PC-3 (cell line): ENCODE measurements around the gene OR2B2. TPM values are rescaled to one million over a fixed set of nuclear protein-coding genes. Genes with fewer than 3 reads are reported as not detected.

Experiments used
- ATAC-seq: fragments of 200-7000 bp; cut with Tn5 transposase; 2 replicates; pipeline ENCODE4 v1.9.1; 2020; ENCODE audit warnings: mild to moderate bottlenecking, moderate library complexity
- BruUV-seq: library from RNA; stranded (reverse); fragments of 400-500 nt; replicated peaks from 2 replicates; lab custom pipeline; 2021; lab: Mats Ljungman, UMichigan
- CTCF ChIA-PET: fragments of 300-600 bp; sonication (Branson Sonifier 250); formaldehyde crosslinking; loops from one replicate; lab custom pipeline; 2022; ENCODE audit warnings: antibody characterized with exemption; lab: Charles Lee
- POLR2A ChIA-PET: fragments of 300-600 bp; sonication (Branson Sonifier 250); formaldehyde crosslinking; loops from one replicate; lab custom pipeline; 2022; ENCODE audit warnings: antibody characterized with exemption; ENCODE audit not compliant: unreplicated experiment; lab: Charles Lee
- DNase-seq: peaks from one replicate; pipeline ENCODE4 v3.0.0-alpha.2; 2015
- H2AFZ ChIP-seq: fragments of 300-600 bp; sonication (generic); 2 replicates; pipeline ENCODE4 v1.6.0; 2016; ENCODE audit warnings: antibody characterized with exemption, low read length
- H3F3A ChIP-seq: fragments of 300-600 bp; sonication (generic); one replicate; pipeline ENCODE4 v1.6.0; 2017; ENCODE audit warnings: antibody characterized with exemption, low read length, control low read depth, mild to moderate bottlenecking; ENCODE audit not compliant: unreplicated experiment
- H3K27ac ChIP-seq: fragments of 300-600 bp; sonication (generic); 2 replicates; pipeline ENCODE4 v1.5.1; 2016; ENCODE audit warnings: mild to moderate bottlenecking, low read length
- H3K27me3 ChIP-seq: fragments of 300-600 bp; sonication (generic); 2 replicates; pipeline ENCODE4 v1.6.1; 2016; ENCODE audit warnings: low read length, mixed read lengths
- H3K36me3 ChIP-seq: fragments of 300-600 bp; sonication (generic); 2 replicates; pipeline ENCODE4 v1.6.1; 2016; ENCODE audit warnings: low read depth, mixed run types, low read length, mixed read lengths
- H3K4me1 ChIP-seq: fragments of 300-600 bp; sonication (generic); 2 replicates; pipeline ENCODE4 v1.5.1; 2016; ENCODE audit warnings: low read length; ENCODE audit not compliant: insufficient read depth
- H3K4me2 ChIP-seq: fragments of 300-600 bp; sonication (generic); 2 replicates; pipeline ENCODE4 v1.6.0; 2016; ENCODE audit warnings: low read length
- H3K4me3 ChIP-seq: fragments of 300-600 bp; sonication (generic); 2 replicates; pipeline ENCODE4 v1.5.1; 2016; ENCODE audit warnings: mild to moderate bottlenecking, low read length, mixed read lengths
- H3K79me2 ChIP-seq: fragments of 300-600 bp; sonication (generic); 2 replicates; pipeline ENCODE4 v1.6.1; 2017; ENCODE audit warnings: low read length, mixed read lengths
- H3K9ac ChIP-seq: fragments of 300-600 bp; sonication (generic); 2 replicates; pipeline ENCODE4 v1.6.0; 2016; ENCODE audit warnings: mild to moderate bottlenecking, low read length
- H3K9me2 ChIP-seq: fragments of 300-600 bp; sonication (generic); replicated peaks from 2 replicates; pipeline ENCODE4 v1.6.1; 2016; ENCODE audit warnings: mixed run types, low read length, mixed read lengths
- H3K9me3 ChIP-seq: fragments of 300-600 bp; sonication (generic); 2 replicates; pipeline ENCODE4 v1.6.1; 2016; ENCODE audit warnings: low read length, mixed read lengths
- H4K20me1 ChIP-seq: fragments of 300-600 bp; sonication (generic); 2 replicates; pipeline ENCODE4 v1.6.1; 2016; ENCODE audit warnings: low read length, mixed read lengths
- EZH2 ChIP-seq: fragments of 300-600 bp; sonication (generic); IDR thresholded peaks from one replicate; pipeline ENCODE4 v1.6.1; 2017; ENCODE audit warnings: antibody characterized with exemption, mild to moderate bottlenecking, low read length; ENCODE audit not compliant: unreplicated experiment
- EZH2phosphoT487 ChIP-seq: fragments of 300-600 bp; sonication (generic); IDR thresholded peaks from 2 replicates; pipeline ENCODE4 v1.6.1; 2018; ENCODE audit warnings: mild to moderate bottlenecking, antibody characterized with exemption, low read length, borderline replicate concordance
- intact Hi-C: fragments of 100-400 bp; cut with micrococcal nuclease; formaldehyde crosslinking; loops from 2 replicates; pipeline ENCODE4 v1.9.0; 2023
- total RNA-seq: library from RNA; depleted of rRNA; stranded (reverse); fragments of >200 nt; gene quantifications from 2 replicates; pipeline ENCODE4 v1.2.3, GENCODE V29; 2014
- TF ChIP-seq, protein P1 (sequence below): fragments of 300-600 bp; sonication (generic); conservative IDR thresholded peaks from 2 replicates; pipeline ENCODE4 v1.5.1; 2017; ENCODE audit warnings: antibody characterized with exemption, low read depth, mild to moderate bottlenecking, low read length

OR2B2 gene
- total RNA-seq, 1 experiment from 2014 or later: not detected

DNA sequence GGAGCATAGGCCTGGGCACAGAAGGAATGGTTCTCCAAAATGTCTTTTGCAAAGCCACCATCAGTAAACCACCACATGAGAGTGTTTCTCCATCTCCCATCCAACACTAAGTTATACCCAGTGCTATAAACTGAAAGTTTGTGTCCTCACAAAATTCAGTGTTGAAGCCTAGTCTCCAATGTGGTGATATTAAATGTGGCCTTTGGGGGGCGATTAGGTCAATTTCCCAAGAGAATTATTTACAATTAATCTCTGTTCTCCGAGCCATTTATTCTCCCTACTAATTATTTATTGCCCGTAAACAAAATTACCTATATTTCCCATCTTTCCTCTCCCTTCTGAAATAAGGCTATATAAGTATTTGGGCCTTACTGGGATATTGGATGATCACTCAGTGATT is 26.1 kb downstream of the OR2B2 start:
- no TSS peak for BruUV-seq
- Histone ChIP-seq H3K79me2 (no peaks in the 10 kb centered on the region), H3K27ac (no peak overlapping the region), H4K20me1 (no peaks in the 10 kb centered on the region), H3K4me2 (no peak overlapping the region), H2AFZ (no peak overlapping the region), H3K4me1 (no peaks in the 10 kb centered on the region), H3K9ac (no peak overlapping the region), H3K9me2 (no peaks in the 10 kb centered on the region), H3F3A (no peaks in the 10 kb centered on the region), H3K9me3 (no peaks in the 10 kb centered on the region), H3K36me3 (no peaks in the 10 kb centered on the region), H3K27me3 (no peaks in the 10 kb centered on the region), H3K4me3 (no peak overlapping the region)
- POLR2A ChIA-PET: interaction anchor here (0.7 kb wide), 1 partner anchor 754 kb away, joined by 9 read pairs; no protein-coding TSS in a partner anchor
- no peak for TF ChIP-seq EZH2
- TF ChIP-seq, protein P1, sequence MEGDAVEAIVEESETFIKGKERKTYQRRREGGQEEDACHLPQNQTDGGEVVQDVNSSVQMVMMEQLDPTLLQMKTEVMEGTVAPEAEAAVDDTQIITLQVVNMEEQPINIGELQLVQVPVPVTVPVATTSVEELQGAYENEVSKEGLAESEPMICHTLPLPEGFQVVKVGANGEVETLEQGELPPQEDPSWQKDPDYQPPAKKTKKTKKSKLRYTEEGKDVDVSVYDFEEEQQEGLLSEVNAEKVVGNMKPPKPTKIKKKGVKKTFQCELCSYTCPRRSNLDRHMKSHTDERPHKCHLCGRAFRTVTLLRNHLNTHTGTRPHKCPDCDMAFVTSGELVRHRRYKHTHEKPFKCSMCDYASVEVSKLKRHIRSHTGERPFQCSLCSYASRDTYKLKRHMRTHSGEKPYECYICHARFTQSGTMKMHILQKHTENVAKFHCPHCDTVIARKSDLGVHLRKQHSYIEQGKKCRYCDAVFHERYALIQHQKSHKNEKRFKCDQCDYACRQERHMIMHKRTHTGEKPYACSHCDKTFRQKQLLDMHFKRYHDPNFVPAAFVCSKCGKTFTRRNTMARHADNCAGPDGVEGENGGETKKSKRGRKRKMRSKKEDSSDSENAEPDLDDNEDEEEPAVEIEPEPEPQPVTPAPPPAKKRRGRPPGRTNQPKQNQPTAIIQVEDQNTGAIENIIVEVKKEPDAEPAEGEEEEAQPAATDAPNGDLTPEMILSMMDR: 0 out of 2 replicates have a peak, but pooled peaks have one; percentile 13
- no peak for ATAC-seq
- intact Hi-C loops: no loop called here
- no peak for DNase-seq
- CTCF ChIA-PET: no interaction called here

DNA sequence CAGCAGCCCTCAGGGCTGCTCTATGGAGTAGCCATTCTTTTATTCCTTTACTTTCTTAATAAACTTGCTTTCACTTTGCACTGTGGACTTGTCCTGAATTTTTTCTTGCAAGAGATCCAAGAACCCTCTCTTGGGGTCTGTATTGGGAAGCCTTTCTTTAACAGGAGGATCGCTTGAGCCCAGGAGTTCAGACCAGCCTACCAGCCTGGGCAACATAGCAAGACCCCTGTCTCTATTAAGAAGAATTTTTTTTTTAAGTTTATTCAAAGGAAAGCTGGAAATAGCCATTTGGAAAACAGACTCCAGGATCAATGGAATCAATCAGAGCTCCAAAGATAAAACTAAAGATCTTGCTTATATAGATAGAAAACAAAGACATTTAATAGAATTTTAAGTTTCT is 29.1 kb downstream of the OR2B2 start:
- Histone ChIP-seq H3K79me2 (no peaks in the 10 kb centered on the region), H2AFZ (no peak overlapping the region), H3K27ac (no peak overlapping the region), H3K9me3 (no peaks in the 10 kb centered on the region), H3F3A (no peaks in the 10 kb centered on the region), H3K36me3 (no peaks in the 10 kb centered on the region), H3K9me2 (no peaks in the 10 kb centered on the region), H4K20me1 (no peaks in the 10 kb centered on the region), H3K4me1 (no peaks in the 10 kb centered on the region), H3K9ac (no peak overlapping the region), H3K4me2 (no peak overlapping the region), H3K27me3 (no peaks in the 10 kb centered on the region), H3K4me3 (no peak overlapping the region)
- CTCF ChIA-PET: no interaction called here
- no peak for ATAC-seq
- TF ChIP-seq, protein P1: no peak
- no peak for DNase-seq
- intact Hi-C loops: no loop called here
- POLR2A ChIA-PET: no interaction called here
- BruUV-seq: no TSS peak

DNA sequence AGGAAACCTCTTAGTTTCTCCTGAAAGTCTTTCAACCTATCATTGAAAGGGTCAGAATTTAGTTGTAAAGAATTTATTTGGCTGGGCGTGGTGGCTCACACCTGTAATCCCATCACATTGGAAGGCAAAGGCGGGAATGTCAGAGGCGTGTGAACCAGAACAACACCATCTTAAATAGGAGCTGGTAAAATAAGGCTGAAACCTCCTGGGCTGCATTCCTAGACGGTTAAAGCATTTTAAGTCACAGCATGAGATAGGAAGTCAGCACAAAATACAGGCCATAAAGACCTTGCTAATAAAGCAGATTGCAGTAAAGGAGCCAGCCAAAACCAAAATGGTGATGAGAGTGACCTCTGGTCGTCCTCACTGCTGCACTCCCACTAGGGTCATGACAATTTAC is 29.6 kb downstream of the OR2B2 start:
- no peak for TF ChIP-seq EZH2
- TF ChIP-seq, protein P1: no peak
- no peak for TF ChIP-seq EZH2phosphoT487
- no peak overlapping the region for H3K4me2 ChIP-seq
- no peaks in the 10 kb centered on the region for H3K9me3 ChIP-seq
- H3K36me3 ChIP-seq: no peaks in the 10 kb centered on the region
- H3K79me2 ChIP-seq: no peaks in the 10 kb centered on the region
- no peak overlapping the region for H3K4me3 ChIP-seq
- intact Hi-C loops: no loop called here
- H3K9ac ChIP-seq: no peak overlapping the region
- no peaks in the 10 kb centered on the region for H3F3A ChIP-seq
- DNase-seq (no peak), ATAC-seq (no peak)
- H3K27me3 ChIP-seq: no peaks in the 10 kb centered on the region
- H2AFZ ChIP-seq: no peak overlapping the region
- ChIA-PET CTCF (no interaction called here), POLR2A (no interaction called here)
- H3K9me2 ChIP-seq: no peaks in the 10 kb centered on the region
- no TSS peak for BruUV-seq
- H3K27ac ChIP-seq: no peak overlapping the region
- no peaks in the 10 kb centered on the region for H3K4me1 ChIP-seq
- H4K20me1 ChIP-seq: no peaks in the 10 kb centered on the region
